ENCODE data around the gene SEPTIN10.

GRCh38 chr2:109562421-109562820, 51.3 kb downstream of the SEPTIN10 start:
- TF ChIP-seq EP300 (IDR thresholded peaks at IDR 0.05; ENCODE audit: borderline replicate concordance in 1 of 2, low read depth in 2 of 2, low read length in 2 of 2) (no peak), CBX8 (IDR thresholded peaks at IDR 0.05; ENCODE audit: borderline replicate concordance, low read depth, low read length) (no peak), RAD21 (IDR thresholded peaks at IDR 0.05 in 1 of 2, conservative IDR thresholded peaks at IDR 0.05 in 1 of 2; ENCODE audit: low read depth in 2 of 2, low read length in 2 of 2) (no peak), PHF8 (conservative IDR thresholded peaks at IDR 0.05; ENCODE audit: low read depth, low read length) (no peak), SIX5 (IDR thresholded peaks at IDR 0.05; ENCODE audit: low read depth, low read length) (no peak), ZNF274 (IDR thresholded peaks at IDR 0.05; ENCODE audit: borderline replicate concordance, extremely low read depth, low read length) (no peak), SP1 (IDR thresholded peaks at IDR 0.05; ENCODE audit: low read depth, low read length) (no peak), TEAD4 (IDR thresholded peaks at IDR 0.05; ENCODE audit: low read depth, low read length) (no peak), NRF1 (IDR thresholded peaks at IDR 0.05; ENCODE audit: low read depth, low read length) (no peak), RNF2 (IDR thresholded peaks at IDR 0.05; ENCODE audit: borderline replicate concordance, low read depth, low read length, missing control alignments, poor library complexity, severe bottlenecking) (no peak), POLR2A (IDR thresholded peaks at IDR 0.05; ENCODE audit: control extremely low read depth in 1 of 2, low read depth in 2 of 2, low read length in 2 of 2) (no peak)
- TF ChIP-seq, protein P1, sequence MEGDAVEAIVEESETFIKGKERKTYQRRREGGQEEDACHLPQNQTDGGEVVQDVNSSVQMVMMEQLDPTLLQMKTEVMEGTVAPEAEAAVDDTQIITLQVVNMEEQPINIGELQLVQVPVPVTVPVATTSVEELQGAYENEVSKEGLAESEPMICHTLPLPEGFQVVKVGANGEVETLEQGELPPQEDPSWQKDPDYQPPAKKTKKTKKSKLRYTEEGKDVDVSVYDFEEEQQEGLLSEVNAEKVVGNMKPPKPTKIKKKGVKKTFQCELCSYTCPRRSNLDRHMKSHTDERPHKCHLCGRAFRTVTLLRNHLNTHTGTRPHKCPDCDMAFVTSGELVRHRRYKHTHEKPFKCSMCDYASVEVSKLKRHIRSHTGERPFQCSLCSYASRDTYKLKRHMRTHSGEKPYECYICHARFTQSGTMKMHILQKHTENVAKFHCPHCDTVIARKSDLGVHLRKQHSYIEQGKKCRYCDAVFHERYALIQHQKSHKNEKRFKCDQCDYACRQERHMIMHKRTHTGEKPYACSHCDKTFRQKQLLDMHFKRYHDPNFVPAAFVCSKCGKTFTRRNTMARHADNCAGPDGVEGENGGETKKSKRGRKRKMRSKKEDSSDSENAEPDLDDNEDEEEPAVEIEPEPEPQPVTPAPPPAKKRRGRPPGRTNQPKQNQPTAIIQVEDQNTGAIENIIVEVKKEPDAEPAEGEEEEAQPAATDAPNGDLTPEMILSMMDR (IDR thresholded peaks at IDR 0.05; ENCODE audit: control extremely low read depth in 1 of 3, insufficient read depth in 1 of 3, low read depth in 1 of 3, low read length in 3 of 3) = no peak
- TF ChIP-seq, protein P2, sequence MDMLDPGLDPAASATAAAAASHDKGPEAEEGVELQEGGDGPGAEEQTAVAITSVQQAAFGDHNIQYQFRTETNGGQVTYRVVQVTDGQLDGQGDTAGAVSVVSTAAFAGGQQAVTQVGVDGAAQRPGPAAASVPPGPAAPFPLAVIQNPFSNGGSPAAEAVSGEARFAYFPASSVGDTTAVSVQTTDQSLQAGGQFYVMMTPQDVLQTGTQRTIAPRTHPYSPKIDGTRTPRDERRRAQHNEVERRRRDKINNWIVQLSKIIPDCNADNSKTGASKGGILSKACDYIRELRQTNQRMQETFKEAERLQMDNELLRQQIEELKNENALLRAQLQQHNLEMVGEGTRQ (IDR thresholded peaks at IDR 0.05; ENCODE audit: low read length) = no peak

Measured in H1 (cell line).